GM18508 (cell line): ENCODE results near the gene NTRK2.

ENCODE experiments used
- ATAC-seq: cut with Tn5 transposase; IDR thresholded peaks from one replicate; pipeline ENCODE4 v1.9.1; 2021; ENCODE audit warnings: moderate number of reproducible peaks; ENCODE audit not compliant: insufficient read depth, unreplicated experiment

Gene NTRK2

GRCh38 chr9:84669288-84670137, at the start of gene NTRK2:
TSS of gene NTRK2 (plus strand) at chr9:84669729. CDS start at chr9:84670749, 1,020 bp downstream.
- ATAC-seq: no peak

GRCh38 chr9:84620338-84620737, 49.2 kb upstream of the NTRK2 start:
- no peak for ATAC-seq

GRCh38 chr9:84621811-84622210, 47.7 kb upstream of the NTRK2 start:
- no peak for ATAC-seq

- ATAC-seq: no peak
Measured at GRCh38 chr9:84622981-84623380, 46.5 kb upstream of the NTRK2 start.

GRCh38 chr9:84636436-84636835, 33.1 kb upstream of the NTRK2 start:
- ATAC-seq: no peak

GRCh38 chr9:84642553-84643141, 26.9 kb upstream of the NTRK2 start:
- ATAC-seq: no peak

- no peak for ATAC-seq
Measured at GRCh38 chr9:84647699-84648098, 21.8 kb upstream of the NTRK2 start.

- ATAC-seq: no peak
Measured at GRCh38 chr9:84652496-84653120, 16.9 kb upstream of the NTRK2 start.

- no peak for ATAC-seq
Measured at GRCh38 chr9:84655447-84655846, 14.1 kb upstream of the NTRK2 start.

- no peak for ATAC-seq
Measured at GRCh38 chr9:84659313-84659712, 10.2 kb upstream of the NTRK2 start.

- no peak for ATAC-seq
Measured at GRCh38 chr9:84659773-84660172, 9.8 kb upstream of the NTRK2 start.

- ATAC-seq: no peak
Measured at GRCh38 chr9:84667571-84668195, 1.8 kb upstream of the NTRK2 start.

- no peak for ATAC-seq
Measured at GRCh38 chr9:84668196-84669012, 1.1 kb upstream of the NTRK2 start.

- ATAC-seq: no peak
Measured at GRCh38 chr9:84669013-84669287, 579 bp upstream of the NTRK2 start.

GRCh38 chr9:84670138-84671041, 861 bp downstream of the NTRK2 start:
- ATAC-seq: no peak

GRCh38 chr9:84671586-84672521, 2.3 kb downstream of the NTRK2 start:
- ATAC-seq: no peak

GRCh38 chr9:84673806-84674205, 4.3 kb downstream of the NTRK2 start:
- no peak for ATAC-seq

- ATAC-seq: no peak
Measured at GRCh38 chr9:84677080-84677479, 7.6 kb downstream of the NTRK2 start.
